Stomach (tissue), 9 donors: ENCODE data around the gene ITPRID1. TPM values are rescaled to one million over a fixed set of nuclear protein-coding genes. Genes with fewer than 3 reads are reported as not detected.
A peak's percentile ranks its signal among the peaks of the same experiment; 100 is the strongest.

ENCODE experiments used
- DNase-seq, 2 donors: peaks; one replicate each; pipeline versions ENCODE4 v3.0.0 to v3.0.0-alpha.2; 2013 to 2019
- H3K27ac ChIP-seq, 5 donors: fragments of 200-600 bp in 4 of 5; sonication (generic) in 4 of 5; one replicate each; pipeline ENCODE4 v1.5.1; 2013 to 2019; ENCODE audit warnings: mild to moderate bottlenecking in 1 of 5, moderate library complexity in 1 of 5
- H3K27me3 ChIP-seq, 3 donors: fragments of 200-600 bp; sonication (generic); one replicate each; pipeline ENCODE4 v1.5.1; 2017 to 2019; ENCODE audit warnings: mixed run types in 1 of 3
- H3K36me3 ChIP-seq, 4 donors: fragments of 200-600 bp; sonication (generic); 1 replicate in 3 of 4; 2 replicates in 1 of 4; pipeline ENCODE4 v1.5.1; 2016 to 2019
- H3K4me1 ChIP-seq, 4 donors: fragments of 200-600 bp; sonication (generic); one replicate each; pipeline ENCODE4 v1.5.1; 2016 to 2019
- H3K4me3 ChIP-seq, 4 donors: fragments of 200-600 bp; sonication (generic) in 3 of 4; one replicate each; pipeline ENCODE4 v1.5.1; 2016 to 2019; ENCODE audit warnings: mild to moderate bottlenecking in 1 of 4
- H3K9me3 ChIP-seq, 4 donors: fragments of 200-600 bp; sonication (generic); one replicate each; pipeline ENCODE4 v1.5.1; 2016 to 2019
- CTCF ChIP-seq, 7 experiments: fragments of 450-650 bp in 4 of 7; fragments of 200-600 bp in 3 of 7; sonication (generic) in 3 of 7; IDR thresholded peaks; one replicate each; pipeline ENCODE4 v1.5.1; 2016 to 2019; ENCODE audit warnings: antibody characterized with exemption in 7 of 7, control low read depth in 2 of 7, mild to moderate bottlenecking in 1 of 7
- EP300 ChIP-seq: sonication (generic); formaldehyde crosslinking; IDR thresholded peaks from one replicate; pipeline ENCODE4 v1.6.1; 2017; ENCODE audit warnings: antibody characterized with exemption
- POLR2A ChIP-seq, 4 donors: fragments of 450-650 bp; IDR thresholded peaks; one replicate each; pipeline ENCODE4 v1.6.1; 2016; ENCODE audit warnings: antibody characterized with exemption in 4 of 4, control low read depth in 2 of 4, mild to moderate bottlenecking in 1 of 4, moderate library complexity in 1 of 4
- POLR2AphosphoS5 ChIP-seq, 3 donors: sonication (generic); formaldehyde crosslinking; IDR thresholded peaks; one replicate each; pipeline ENCODE4 v1.6.1; 2016; ENCODE audit warnings: antibody characterized with exemption in 3 of 3
- WGBS, 5 donors: extraction: QIAGEN DNeasy Blood & Tissue Kit in 3 of 5; methylation state at CpG; one replicate each; pipeline versions ENCODE4 v1.1.5 to v1.1.7; 2013 to 2018; 5-methylcytosine and 5-hydroxymethylcytosine counted together
- intact Hi-C: fragments of 100-400 bp; cut with DNase I; formaldehyde crosslinking; loops from one replicate; pipeline ENCODE4 v1.15.1; 2023; ENCODE audit warnings: low total_unique reads
- polyA plus RNA-seq, 3 donors: library from polyadenylated mRNA; stranded (reverse); fragments of 200-250 nt; gene quantifications; one replicate each; pipeline ENCODE4 v1.2.3, GENCODE V29; 2013
- total RNA-seq, 5 donors: library from RNA; depleted of rRNA; stranded (reverse); fragments of >200 nt; gene quantifications; one replicate each; pipeline versions ENCODE4 v1.1.0 to v1.2.3, GENCODE V29; 2014 to 2016
- donor health status: healthy with polysubstance abuse.
- donor health status: Bipolar disorder and iron deficiency.
- donor health status: healthy.

Gene ITPRID1
- total and polyA plus RNA-seq, 8 donors: 0.18 to 0.58 (median 0.34) TPM; not detected in 2

- no peak for DNase-seq
- no peaks in the 10 kb centered on the region for H3K27me3 ChIP-seq
- 76 to 88% (median 76%) methylated on average over 1 of the region's 1 CpG for WGBS, 5 donors
- H3K36me3 ChIP-seq: no peaks in the 10 kb centered on the region
- no peak overlapping the region for H3K4me3 ChIP-seq
- no peak for TF ChIP-seq POLR2AphosphoS5 (IDR thresholded peaks at IDR 0.05)
- TF ChIP-seq EP300: no peak
- no peak for TF ChIP-seq CTCF (IDR thresholded peaks at IDR 0.05)
- TF ChIP-seq POLR2A (IDR thresholded peaks at IDR 0.05): no peak
- intact Hi-C loops: loop anchor here (10.0 kb wide), 2 partner anchors 189 to 499 kb away; no protein-coding TSS in a partner anchor
- peaks cover 0 to 8% (median 0%) of the 10 kb centered on the region in 4 donors for H3K4me1 ChIP-seq
- no peaks in the 10 kb centered on the region for H3K9me3 ChIP-seq
- H3K27ac ChIP-seq: peak overlapping the region in 1 of 5 donors; percentile 42
These were observed 119.6 kb downstream of the ITPRID1 start for GRCh38 chr7:31633467-31633866.

GRCh38 chr7:31633894-31634494 is 120.1 kb downstream of the ITPRID1 start:
- Histone ChIP-seq H3K27ac (peak overlapping the region in 1 of 5 donors; percentile 42), H3K9me3 (no peaks in the 10 kb centered on the region), H3K36me3 (no peaks in the 10 kb centered on the region), H3K4me1 (peaks cover 0 to 8% (median 0%) of the 10 kb centered on the region in 4 donors), H3K4me3 (no peak overlapping the region), H3K27me3 (no peaks in the 10 kb centered on the region)
- TF ChIP-seq EP300: no peak
- TF ChIP-seq CTCF (IDR thresholded peaks at IDR 0.05): peak in 5 of 7 experiments; percentile 39 to 86 (median 56)
- DNase-seq: peak; percentile 67 to 87
- intact Hi-C loops: loop anchor here (10.0 kb wide), 2 partner anchors 189 to 499 kb away; no protein-coding TSS in a partner anchor
- 41 to 49% (median 44%) methylated on average over 2 of the region's 2 CpGs for whole genome bisulfite sequencing, 5 donors

GRCh38 chr7:31640381-31640780 is 126.5 kb downstream of the ITPRID1 start:
- DNase-seq: no peak
- intact Hi-C loops: no loop called here
- no peaks in the 10 kb centered on the region for H3K36me3 ChIP-seq
- no peaks in the 10 kb centered on the region for H3K4me1 ChIP-seq
- H3K27me3 ChIP-seq: no peaks in the 10 kb centered on the region
- no peak overlapping the region for H3K27ac ChIP-seq
- WGBS, 5 donors: 69 to 84% (median 81%) methylated on average over 3 of the region's 3 CpGs
- no peak overlapping the region for H3K4me3 ChIP-seq
- TF ChIP-seq POLR2AphosphoS5 (IDR thresholded peaks at IDR 0.05) (no peak), EP300 (no peak), CTCF (IDR thresholded peaks at IDR 0.05) (no peak), POLR2A (IDR thresholded peaks at IDR 0.05) (no peak)
- H3K9me3 ChIP-seq: no peaks in the 10 kb centered on the region

GRCh38 chr7:31642681-31643115 is 128.8 kb downstream of the ITPRID1 start:
- Histone ChIP-seq H3K27ac (no peak overlapping the region), H3K9me3 (no peaks in the 10 kb centered on the region), H3K27me3 (no peaks in the 10 kb centered on the region), H3K4me1 (no peaks in the 10 kb centered on the region), H3K4me3 (no peak overlapping the region), H3K36me3 (no peaks in the 10 kb centered on the region)
- TF ChIP-seq POLR2A (IDR thresholded peaks at IDR 0.05) (no peak), CTCF (IDR thresholded peaks at IDR 0.05) (no peak), EP300 (no peak), POLR2AphosphoS5 (IDR thresholded peaks at IDR 0.05) (no peak)
- intact Hi-C loops: no loop called here
- 54 to 75% (median 62%) methylated on average over 5 of the region's 5 CpGs for WGBS, 5 donors
- DNase-seq: no peak
